NOMO-1 treated with dmso at 0.1 percent for 144 hours (cell line): ENCODE data around the gene KRTAP5-3.

Experiments used
- DNase-seq: peaks from one replicate; lab custom pipeline; 2025; ENCODE audit not compliant: unreplicated experiment; lab: John Stamatoyannopoulos, UW

KRTAP5-3 gene

GRCh38 chr11:1566381-1567051, 41.7 kb downstream of the KRTAP5-3 start:
- DNase-seq = no peak

- no peak for DNase-seq
Measured at GRCh38 chr11:1565904-1566247, 42.4 kb downstream of the KRTAP5-3 start.

GRCh38 chr11:1565173-1565903, 42.9 kb downstream of the KRTAP5-3 start:
- DNase-seq = no peak

GRCh38 chr11:1564535-1565172, 43.6 kb downstream of the KRTAP5-3 start:
- DNase-seq = no peak

GRCh38 chr11:1563697-1564534, 44.3 kb downstream of the KRTAP5-3 start:
- no peak for DNase-seq

GRCh38 chr11:1563149-1563638, 45.1 kb downstream of the KRTAP5-3 start:
- DNase-seq = no peak

- DNase-seq = no peak
Measured at GRCh38 chr11:1562469-1563148, 45.7 kb downstream of the KRTAP5-3 start.

- no peak for DNase-seq
Measured at GRCh38 chr11:1561955-1562354, 46.3 kb downstream of the KRTAP5-3 start.

- no peak for DNase-seq
Measured at GRCh38 chr11:1561266-1561665, 47.0 kb downstream of the KRTAP5-3 start.

GRCh38 chr11:1560649-1561251, 47.5 kb downstream of the KRTAP5-3 start:
- DNase-seq = no peak

GRCh38 chr11:1560002-1560648, 48.1 kb downstream of the KRTAP5-3 start:
- DNase-seq = no peak

- no peak for DNase-seq
Measured at GRCh38 chr11:1559111-1559951, 48.9 kb downstream of the KRTAP5-3 start.

GRCh38 chr11:1558775-1559110, 49.5 kb downstream of the KRTAP5-3 start:
- DNase-seq = no peak

GRCh38 chr11:1557904-1558774, 50.1 kb downstream of the KRTAP5-3 start:
- DNase-seq = no peak
